Activated T-cell treated with anti-CD3 and anti-CD28 coated beads for 1 hour (primary cell): ENCODE measurements around the gene ABCB10.
"Not testable (repeated sequence)": the region's sequence is repeated elsewhere in the genome, so short reads cannot be mapped to it uniquely, and the experiment has no call there.

Experiments
- DNase-seq: peaks from one replicate; pipeline ENCODE4 v3.0.0-alpha.2; 2020; ENCODE audit warnings: low read depth

Gene ABCB10

DNA sequence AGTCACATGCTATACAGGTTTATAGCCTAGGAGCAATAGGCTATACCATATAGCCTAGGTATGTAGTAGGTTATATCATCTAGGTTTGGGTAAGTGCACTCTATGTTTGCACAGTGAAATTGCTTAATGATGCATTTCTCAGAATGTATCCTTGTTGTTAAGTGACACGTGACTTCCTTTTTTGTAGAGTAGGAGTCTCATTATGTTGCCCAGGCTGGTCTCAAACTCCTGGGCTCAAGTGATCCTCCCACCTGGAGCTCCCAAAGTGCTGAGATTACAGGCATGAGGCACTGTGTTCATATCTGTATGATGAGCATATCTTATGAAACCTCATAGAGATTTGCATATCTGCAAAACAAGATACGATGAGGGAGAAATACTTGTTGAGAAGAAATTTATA is 13.8 kb upstream of the ABCB10 start:
- no peak for DNase-seq

- no peak for DNase-seq
These were observed 12.5 kb upstream of the ABCB10 start for GRCh38 chr1:229570891-229571516.

DNA sequence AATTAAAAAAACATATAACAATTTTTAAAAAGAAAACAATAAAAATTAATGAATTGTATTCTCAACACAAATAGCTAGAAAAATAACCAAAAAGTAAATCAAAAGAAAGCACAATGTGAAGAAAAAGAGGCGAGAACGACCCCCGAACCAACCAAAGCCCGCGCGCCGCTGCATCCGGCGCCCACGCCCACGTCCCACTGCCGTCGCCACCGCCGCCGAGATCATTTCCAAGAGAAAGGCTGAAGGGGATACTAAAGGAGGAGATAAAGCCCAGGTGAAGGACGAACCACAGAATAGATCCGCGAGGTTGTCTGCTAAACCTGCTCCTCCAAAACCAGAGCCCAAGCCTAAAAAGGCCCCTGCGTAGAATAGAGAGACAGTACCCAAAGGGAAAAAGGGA is 11.8 kb upstream of the ABCB10 start:
- no peak for DNase-seq

DNA sequence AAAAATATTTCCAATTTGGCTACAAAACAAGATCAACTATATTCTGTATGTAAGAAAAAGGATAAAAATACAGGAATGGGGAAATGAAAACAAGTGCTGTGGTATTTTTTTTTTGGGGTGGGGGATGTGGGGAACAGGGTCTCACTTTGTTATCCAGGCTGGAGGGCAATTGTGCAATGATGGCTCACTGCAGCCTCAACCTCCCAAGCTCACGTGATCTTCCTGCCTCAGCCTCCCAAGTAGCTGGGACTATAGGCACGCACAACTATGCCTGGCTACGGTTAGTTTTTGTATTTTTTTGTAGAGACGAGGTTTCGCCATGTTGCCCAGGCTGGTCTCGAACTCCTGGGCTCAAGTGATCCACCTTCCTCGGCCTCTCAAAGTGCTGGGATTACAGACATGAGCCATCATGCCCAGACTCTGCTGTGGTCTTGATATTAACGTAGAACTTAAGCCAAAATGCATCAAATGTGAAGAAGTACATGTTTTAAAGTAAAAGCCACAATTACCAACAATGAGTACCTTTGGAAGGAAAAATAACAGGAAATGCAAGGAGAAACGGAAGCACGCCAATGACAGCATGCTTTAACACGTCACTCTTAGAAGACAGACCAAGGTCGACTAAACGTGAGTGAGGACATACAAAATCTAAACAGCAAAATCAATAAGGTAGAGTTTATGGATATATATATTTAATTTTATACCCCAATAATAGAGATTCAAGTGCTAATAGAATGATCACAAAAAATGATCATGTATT is 8.8 kb upstream of the ABCB10 start:
- DNase-seq, result no peak

- no peak for DNase-seq
These were observed 5.2 kb upstream of the ABCB10 start for GRCh38 chr1:229563701-229564100.

- no peak for DNase-seq
These were observed 4.7 kb upstream of the ABCB10 start for GRCh38 chr1:229563241-229563640.

DNA sequence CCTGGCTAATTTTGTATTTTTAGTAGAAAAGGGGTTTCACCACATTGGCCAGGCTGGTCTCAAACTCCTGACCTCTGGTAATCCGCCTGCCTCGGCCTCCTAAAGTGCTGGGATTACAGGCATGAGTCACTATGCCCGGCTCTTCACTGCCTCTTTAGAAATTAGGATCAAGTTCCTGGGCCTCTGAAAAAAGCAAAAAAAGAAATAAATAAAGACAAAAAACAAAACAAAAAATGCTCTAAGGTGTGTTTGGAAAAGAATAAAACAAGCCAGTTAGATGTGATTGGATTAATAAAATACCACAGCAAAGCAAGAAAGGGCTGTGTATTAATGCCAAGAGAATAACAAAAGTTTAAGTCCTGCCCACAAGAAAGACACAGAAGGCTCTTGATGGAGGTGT is 4.2 kb upstream of the ABCB10 start:
- no peak for DNase-seq

- DNase-seq, result no peak
These were observed 2.6 kb upstream of the ABCB10 start for GRCh38 chr1:229561141-229561540.

GRCh38 chr1:229560124-229560523 is 1.6 kb upstream of the ABCB10 start:
- DNase-seq, result not testable (repeated sequence)

DNA sequence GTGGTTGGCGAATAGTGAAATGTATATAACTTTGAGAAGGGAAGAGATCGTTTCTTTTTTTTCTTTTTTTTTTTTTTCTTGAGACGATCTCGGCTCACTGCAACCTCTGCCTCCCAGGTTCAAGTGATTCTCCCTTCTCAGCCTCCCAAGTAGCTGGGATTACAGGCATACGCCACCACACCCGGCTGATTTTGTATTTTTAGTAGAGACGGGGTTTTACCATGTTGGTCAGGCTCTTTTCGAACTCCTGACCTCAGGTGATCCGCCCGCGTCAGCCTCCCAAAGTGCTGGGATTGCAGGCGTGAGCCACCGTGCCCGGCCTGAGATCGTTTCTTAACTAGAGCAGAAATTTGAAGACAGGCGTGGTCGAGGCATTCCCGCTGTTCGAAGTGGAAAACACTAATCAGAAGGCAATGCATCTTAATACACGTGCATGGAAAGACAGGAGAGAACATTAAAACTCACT is 862 bp upstream of the ABCB10 start:
- DNase-seq, result not testable (repeated sequence)

- peak; percentile 19 for DNase-seq
These were observed 543 bp downstream of the ABCB10 start for GRCh38 chr1:229557913-229558414.

DNA sequence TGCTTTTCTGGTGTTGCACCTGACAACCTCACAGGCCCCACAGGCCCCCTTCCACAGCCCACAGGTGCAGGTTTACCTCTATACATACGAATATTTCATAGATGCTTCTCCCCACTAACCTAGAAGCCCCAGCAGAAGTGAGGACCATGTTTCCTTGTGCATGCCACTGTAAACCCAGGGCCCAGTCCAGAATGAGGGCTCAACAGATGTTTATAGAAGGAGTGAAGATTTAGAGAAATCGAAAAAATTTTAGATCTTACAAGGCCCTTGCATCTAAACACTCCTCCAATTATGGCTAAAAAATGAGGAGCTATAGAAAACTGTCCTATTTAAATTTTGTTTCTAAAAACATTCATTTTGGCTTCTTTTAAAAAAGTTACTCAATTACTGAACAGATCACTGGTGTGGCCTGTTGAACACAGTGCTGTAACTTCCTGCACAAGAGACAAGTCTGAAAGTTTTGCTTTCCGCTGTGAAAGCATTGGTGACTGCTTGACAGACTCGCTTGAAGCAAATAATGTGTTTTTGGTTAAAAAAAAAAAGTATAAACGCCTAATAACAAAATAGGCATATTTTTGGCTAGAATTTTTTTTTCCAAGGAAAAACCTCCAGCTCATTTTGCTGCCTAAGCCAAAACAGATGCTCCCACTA is 1.2 kb downstream of the ABCB10 start:
- no peak for DNase-seq

- DNase-seq, result no peak
These were observed 3.5 kb downstream of the ABCB10 start for GRCh38 chr1:229554886-229555621.

DNA sequence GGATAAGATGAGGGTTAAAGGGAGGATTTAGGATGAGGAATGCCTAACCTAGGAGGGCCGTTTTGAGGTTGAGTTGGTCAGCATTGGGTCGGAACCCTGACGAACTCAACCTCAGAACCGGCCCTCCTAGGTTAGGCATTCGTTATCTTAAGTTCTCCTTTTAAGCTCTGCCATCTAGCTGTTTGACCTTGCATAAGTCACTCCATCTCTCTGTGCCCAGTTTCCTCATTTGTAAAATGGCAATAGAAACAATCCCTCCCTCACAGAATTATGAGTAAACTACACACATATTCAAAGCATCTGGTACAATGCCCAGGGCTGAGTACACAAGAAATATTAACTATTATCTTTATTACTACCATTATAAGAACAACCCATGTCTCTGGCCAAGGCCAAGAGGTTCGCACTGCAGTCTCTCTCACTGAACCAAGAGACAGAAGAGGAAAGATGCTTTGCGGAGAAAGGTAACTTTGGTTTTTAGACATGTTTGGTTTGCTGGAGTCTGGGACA is 4.8 kb downstream of the ABCB10 start:
- no peak for DNase-seq

- no peak for DNase-seq
These were observed 5.8 kb downstream of the ABCB10 start for GRCh38 chr1:229552732-229553131.

GRCh38 chr1:229550812-229551567 is 7.5 kb downstream of the ABCB10 start:
- no peak for DNase-seq

- no peak for DNase-seq
These were observed 11.0 kb downstream of the ABCB10 start for GRCh38 chr1:229547542-229547941.

- DNase-seq, result no peak
These were observed 13.9 kb downstream of the ABCB10 start for GRCh38 chr1:229544587-229544986.

GRCh38 chr1:229539863-229540506 is 18.5 kb downstream of the ABCB10 start:
- DNase-seq, result no peak

GRCh38 chr1:229538945-229539344 is 19.6 kb downstream of the ABCB10 start:
- DNase-seq, result no peak

GRCh38 chr1:229537894-229538293 is 20.6 kb downstream of the ABCB10 start:
- no peak for DNase-seq
